NCI-H2196 treated with DMSO at 0.1 percent for 48 hours (cell line): Measurements from ENCODE around the gene TXNL1.
"Not testable (repeated sequence)": the region's sequence is repeated elsewhere in the genome, so short reads cannot be mapped to it uniquely, and the experiment has no call there.

Experiments
- DNase-seq: peaks from one replicate; lab custom pipeline; 2025; ENCODE audit not compliant: unreplicated experiment; lab: John Stamatoyannopoulos, UW

The TXNL1 gene

DNA sequence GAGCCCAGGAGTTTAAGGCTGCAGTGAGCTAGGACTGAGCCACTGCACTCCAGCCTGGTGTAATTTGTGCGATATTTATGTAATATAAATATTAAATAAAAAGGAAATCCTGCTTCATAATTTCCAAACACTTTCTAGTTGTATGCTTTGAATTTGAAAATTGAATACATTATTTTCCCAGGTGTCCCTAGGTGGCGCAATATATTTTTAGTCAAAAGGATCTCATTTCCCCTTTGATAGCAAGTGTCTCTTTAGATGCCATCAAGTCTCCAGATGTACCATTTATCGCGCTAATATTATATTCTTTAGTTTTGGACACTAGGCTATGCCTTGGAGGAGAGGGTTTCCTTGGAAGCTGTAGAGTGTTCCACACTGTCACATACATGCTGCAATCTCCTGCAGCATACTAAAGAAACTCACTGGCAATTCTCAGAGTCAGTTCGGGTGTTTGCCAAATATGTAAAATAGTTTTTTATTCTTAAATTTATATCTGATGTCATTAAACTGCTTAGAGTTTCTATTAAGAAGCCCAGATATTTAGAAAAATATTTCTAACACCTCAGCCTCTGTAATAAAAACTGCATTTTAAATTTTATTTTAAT lies 7.1 kb upstream of the TXNL1 start:
- DNase-seq: no peak

DNA sequence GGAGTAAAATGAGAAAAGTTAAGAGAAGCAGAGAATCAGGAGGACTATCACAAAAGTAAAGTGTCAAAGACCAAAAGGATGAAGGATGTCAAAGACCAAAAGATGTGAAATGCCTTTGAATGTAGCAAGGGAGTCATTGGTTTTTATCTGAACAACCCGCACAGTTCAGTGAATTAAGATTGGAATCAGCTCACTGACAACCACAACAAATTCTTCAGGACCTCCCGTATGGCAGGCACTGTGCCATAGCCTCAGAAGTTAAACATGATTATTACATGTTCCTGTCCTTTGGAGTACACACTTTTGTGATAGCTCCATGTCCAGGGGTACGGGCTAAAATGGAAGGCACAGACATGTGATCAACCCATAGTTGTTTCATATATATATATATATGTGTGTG lies 5.0 kb upstream of the TXNL1 start:
- DNase-seq: no peak

DNA sequence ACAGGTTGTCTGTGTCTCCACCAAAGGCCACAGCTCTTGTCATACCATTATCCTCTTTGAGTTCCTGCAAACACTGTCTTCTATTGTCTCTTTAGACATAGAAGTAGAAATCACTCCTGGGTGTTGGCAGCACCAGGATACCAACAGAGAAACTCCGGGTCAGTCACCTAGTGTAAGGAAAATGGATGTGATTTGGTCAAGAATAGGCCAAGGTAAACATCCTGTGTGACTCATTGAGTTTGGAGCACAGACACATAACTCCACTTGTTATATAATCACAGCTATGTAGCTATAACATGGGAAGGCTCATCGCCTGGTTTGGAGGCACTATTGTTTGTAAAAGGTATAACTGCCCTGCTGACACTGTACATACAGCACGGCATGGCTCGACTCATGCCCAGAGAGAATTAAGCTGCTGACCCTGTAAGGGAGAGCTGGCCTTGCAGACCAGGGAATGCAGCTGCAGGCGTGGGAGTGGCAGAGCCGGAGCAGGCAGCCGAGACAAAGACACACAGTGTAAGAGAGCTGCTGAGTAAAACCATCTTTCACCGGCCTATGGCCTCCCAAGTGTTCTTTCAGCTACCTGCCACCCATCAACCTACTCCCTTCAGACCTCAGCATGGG lies 3.4 kb upstream of the TXNL1 start:
- DNase-seq: no peak

DNA sequence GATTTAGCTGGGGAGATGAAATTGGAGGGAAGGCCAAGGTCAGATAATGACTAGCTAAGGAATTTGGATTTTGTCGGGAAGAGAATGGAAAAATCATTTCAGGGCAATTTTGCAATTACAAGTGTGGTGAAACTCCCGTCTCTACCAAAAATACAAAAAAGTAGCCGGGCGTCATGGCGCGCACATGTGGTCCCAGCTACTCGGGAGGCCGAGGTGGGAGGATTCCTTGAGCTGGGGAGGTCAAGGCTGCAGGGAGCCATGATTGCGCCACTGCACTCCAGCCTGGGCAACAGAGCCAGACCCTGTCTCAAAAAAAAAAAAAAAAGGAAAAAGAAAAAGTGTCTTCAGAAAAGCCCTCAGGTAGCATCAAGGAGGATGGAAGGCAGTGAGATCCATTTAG lies 1.2 kb upstream of the TXNL1 start:
- DNase-seq: no peak

DNA sequence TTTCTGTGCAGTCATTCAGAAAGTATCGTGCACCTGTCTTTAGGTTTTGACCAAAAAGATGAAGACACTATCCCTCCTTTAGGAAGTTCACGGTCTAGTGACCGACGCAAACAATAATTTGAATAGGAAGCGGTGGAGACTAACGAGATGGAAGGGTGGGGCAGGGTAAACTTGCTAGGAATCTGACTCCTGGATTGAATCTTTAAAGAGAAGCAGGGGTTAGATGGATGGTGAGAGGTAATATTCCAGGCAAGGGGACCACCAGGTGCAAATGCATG lies 651 bp upstream of the TXNL1 start:
- no peak for DNase-seq

DNA sequence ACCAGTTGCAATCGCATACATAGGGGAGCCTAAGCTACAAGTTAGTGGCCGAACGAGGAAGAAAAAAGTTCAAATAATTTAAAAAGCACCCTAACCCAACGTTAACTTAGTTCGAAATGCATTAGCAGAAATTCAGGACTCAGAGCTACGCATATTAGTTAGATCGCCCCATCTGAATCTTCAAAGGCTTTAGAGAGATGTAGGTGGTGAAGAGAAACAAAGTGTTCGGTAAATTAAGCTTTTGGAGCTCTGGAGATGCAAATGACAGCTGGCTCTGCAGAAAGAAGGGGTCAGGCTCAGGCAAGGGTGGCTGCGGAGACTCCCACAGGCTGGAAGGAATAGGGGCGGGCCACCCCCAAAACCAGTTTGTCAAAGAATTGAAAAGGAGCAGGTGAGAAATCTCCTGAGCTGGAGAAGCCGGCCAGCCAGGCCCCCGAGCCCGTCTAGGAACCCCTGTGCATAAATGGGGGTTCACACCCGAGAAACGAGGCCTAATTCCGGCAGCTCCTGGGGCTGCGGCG lies 621 bp downstream of the TXNL1 start:
- no peak for DNase-seq

DNA sequence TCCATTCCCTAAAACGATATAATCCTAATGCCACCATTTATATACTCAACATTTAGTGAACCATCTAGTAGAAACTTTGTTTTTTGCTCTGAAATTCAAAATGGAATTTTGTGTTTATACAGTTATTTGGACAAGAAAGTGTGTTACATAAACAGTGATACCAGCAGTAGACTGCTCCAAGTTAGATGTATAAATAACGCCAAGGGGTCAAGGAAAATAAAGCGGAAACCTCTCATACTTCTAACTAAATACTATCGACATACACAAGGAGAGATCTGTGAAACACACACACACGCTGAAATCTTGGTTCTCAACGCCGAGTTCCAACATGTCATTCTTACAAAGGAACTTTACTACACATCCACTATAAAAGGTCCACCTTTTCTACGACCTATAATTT lies 1.2 kb downstream of the TXNL1 start:
- no peak for DNase-seq

- no peak for DNase-seq
Observed at GRCh38 chr18:56635007-56635406, 3.4 kb downstream of the TXNL1 start.

DNA sequence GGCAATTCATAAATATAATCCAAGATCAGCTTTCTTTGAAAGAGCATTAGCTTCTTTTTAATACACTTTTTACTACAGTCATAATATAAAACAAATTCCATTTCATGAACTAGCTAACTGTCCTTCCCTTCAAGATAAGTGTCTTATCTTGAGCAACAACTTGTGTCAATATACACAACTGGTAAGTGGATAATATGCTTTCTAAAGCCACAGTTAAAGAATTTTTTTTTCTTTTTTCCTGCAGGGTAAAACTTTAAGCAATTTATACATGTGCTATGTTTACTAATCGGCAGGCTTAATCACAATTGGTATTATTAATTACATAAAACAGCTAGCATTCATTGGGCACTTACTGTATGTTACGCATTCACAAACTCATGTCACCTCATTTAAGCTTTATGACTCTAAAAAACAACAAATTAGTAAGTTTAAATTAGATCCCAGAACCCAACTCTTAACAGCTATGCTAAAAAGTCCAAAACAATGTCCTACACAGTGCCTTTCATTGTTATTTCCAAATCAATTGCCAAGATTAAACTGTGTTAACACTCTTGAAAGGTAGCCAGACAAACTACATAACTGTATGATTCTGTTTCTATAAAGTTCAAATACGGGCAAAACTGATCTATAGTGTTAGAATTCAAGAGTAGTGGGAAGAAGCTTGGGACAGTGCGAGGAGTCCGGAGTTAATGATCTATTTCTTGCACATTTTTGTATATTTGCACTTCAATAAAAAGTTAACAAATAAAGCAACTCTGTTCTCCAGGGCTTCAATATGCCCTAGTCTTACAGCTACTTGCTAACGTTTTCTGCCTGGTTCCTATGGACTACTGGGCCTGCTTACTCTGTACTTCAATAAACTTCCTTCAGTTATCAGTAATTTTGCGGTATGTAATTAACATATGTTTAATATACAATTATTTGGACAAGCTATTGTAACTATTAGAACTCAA lies 6.0 kb downstream of the TXNL1 start:
- no peak for DNase-seq

DNA sequence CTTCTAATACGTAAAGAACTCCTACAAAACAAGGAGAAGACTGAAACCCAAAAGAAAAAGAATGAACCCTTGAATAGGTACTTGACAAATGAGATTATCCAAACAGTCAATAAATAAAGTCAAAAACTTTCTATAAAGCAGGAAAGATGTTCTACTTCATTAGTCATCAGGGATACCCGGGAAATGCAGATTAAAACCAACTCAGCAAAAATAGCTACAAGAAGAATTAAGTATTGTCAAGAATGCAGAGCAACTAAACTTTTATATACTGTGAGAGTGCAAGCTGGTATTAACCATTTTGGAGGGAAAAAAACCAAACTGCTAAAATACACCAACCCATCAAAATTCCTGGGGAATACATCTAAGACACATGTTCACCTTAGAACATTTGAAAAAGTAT lies 10.4 kb downstream of the TXNL1 start:
- no peak for DNase-seq

- no peak for DNase-seq
Observed at GRCh38 chr18:56615738-56616520, 22.5 kb downstream of the TXNL1 start.

GRCh38 chr18:56606618-56607017 lies 31.8 kb downstream of the TXNL1 start:
- DNase-seq: no peak

GRCh38 chr18:56598422-56598821 lies 40.0 kb downstream of the TXNL1 start:
- DNase-seq: no peak

DNA sequence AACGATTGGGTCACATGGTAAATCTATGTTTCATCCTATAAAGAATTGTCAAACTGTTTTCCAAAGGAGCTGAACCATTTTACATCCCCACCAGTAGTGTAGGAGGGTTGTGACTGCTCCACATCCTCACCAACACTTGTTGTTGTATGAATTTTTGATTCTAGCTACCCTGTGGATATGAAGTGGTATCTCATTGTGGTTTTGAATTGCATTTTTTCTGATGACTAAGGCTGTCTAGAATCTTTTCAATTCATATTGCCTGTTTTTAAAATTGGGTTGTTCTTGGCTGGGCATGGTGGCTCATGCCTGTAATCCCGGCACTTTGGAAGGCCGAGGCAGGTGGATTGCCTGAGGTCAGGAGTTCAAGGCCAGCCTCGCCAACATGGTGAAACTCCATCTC lies 44.5 kb downstream of the TXNL1 start:
- no peak for DNase-seq

DNA sequence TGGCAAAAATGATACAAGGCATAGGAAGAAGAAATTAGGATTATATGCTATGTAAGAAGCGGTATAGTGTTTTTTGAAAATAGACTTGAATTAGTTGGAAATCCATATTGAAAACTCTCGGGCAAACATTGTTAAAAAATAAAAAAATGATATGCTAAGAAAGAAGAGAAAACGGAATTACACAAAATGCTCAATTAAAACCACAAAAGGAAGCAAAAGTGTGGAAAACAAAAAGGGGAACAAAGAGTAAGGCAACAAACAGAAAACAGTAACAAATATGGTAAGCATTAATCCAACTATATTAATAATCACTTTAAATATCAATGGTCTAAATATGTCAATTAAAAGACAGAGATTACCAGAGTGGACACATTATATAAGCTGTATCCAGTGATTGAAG lies 58.4 kb downstream of the TXNL1 start:
- no peak for DNase-seq

GRCh38 chr18:56579451-56579850 lies 58.9 kb downstream of the TXNL1 start:
- no peak for DNase-seq

DNA sequence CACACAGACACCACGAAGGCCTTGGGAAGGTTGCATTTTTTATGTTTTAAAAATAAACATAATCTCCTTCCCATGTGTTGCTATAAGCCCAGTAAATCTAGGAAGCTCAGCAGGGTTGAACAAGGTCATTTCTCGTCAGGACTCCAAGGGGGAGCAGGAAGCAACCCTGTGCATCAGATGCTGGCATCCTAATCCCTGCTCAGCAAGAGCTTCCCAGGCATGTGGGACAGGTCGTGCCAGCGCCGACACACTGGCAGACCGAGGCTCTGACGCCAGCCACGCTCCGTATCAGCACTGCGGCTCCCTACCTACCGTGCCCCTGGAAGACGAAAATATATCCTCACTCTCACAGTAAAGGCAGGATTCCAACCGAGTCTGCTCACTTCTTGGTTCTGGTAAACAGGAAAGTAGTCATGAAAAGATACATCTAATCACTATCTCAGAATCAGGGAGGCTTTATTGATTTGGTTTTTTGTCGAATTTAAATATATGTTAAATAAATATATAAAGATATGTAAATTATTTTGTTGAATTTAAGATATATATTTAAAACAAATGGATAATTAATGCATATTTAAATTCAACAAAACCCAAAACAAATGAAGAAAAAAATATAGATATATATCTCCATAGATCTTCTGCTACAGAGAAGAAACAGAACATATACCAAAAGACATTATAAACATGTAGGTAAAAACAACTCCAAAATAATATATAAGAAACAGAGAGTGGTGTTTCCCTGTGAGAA lies 61.4 kb downstream of the TXNL1 start:
- no peak for DNase-seq

- DNase-seq: no peak
Observed at GRCh38 chr18:56575819-56576663, 62.4 kb downstream of the TXNL1 start.

DNA sequence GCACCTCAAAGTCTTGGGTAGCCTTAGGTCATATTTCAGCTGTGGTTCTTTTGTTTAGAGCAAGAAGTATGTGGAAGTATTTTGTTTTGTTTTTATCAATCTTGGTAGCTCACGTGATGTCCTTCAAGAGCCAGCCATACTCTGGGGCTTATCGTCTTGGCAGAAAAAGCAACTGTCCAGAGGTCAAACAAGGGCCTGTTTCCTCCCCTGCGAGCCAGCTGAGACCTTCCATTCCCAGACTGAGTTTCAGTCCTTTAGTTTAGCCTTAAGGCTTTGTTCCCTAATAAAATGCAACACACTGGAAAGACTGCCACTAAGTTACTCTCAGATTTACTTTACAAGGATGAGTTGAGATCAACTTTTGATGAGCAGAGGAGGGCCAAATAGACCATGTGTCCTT lies 63.5 kb downstream of the TXNL1 start:
- no peak for DNase-seq

DNA sequence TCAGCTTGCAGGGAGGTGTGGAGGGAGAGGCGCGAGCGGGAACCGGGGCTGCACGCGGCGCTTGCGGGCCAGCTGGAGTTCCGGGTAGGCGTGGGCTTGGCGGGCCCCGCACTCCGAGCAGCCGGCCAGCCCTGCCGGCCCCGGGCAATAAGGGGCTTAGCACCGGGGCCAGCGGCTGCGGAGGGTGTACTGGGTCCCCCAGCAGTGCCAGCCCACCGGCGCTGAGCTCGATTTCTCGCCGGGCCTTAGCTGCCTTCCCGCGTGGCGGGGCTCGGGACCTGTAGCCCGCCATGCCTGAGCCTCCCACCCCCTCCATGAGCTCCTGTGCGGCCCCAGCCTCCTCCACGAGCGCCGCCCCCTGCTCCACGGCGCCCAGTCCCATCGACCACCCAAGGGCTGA lies 66.1 kb downstream of the TXNL1 start:
- not testable (repeated sequence) for DNase-seq
